HG03469 (cell line): ENCODE results near the gene MTOR.
"Not testable (repeated sequence)": the region's sequence is repeated elsewhere in the genome, so short reads cannot be mapped to it uniquely, and the experiment has no call there.

Source experiments
- ATAC-seq: cut with Tn5 transposase; IDR thresholded peaks from one replicate; pipeline ENCODE4 v1.9.1; 2021; ENCODE audit warnings: mild to moderate bottlenecking, moderate library complexity, moderate number of reproducible peaks; ENCODE audit not compliant: unreplicated experiment

MTOR gene

GRCh38 chr1:11281518-11282331 is 19.4 kb upstream of the MTOR start:
- ATAC-seq, result no peak

- no peak for ATAC-seq
Observed at GRCh38 chr1:11280719-11281376, 18.5 kb upstream of the MTOR start.

- ATAC-seq, result no peak
Observed at GRCh38 chr1:11279630-11280029, 17.3 kb upstream of the MTOR start.

GRCh38 chr1:11279152-11279551 is 16.8 kb upstream of the MTOR start:
- no peak for ATAC-seq

GRCh38 chr1:11273595-11274234 is 11.4 kb upstream of the MTOR start:
- ATAC-seq, result no peak

GRCh38 chr1:11272832-11273594 is 10.7 kb upstream of the MTOR start, which contains the start of gene UBIAD1:
Gene UBIAD1, plus strand, starts transcription at chr1:11273198. Its CDS starts 334 bp downstream, at chr1:11273532.
- peak; percentile 63 for ATAC-seq

- ATAC-seq, result no peak
Observed at GRCh38 chr1:11272544-11272831, 10.1 kb upstream of the MTOR start.

GRCh38 chr1:11267350-11268337 is 5.3 kb upstream of the MTOR start:
- ATAC-seq, result not testable (repeated sequence)

GRCh38 chr1:11266268-11267074 is 4.1 kb upstream of the MTOR start:
- no peak for ATAC-seq

GRCh38 chr1:11256299-11256698 is 6.1 kb downstream of the MTOR start:
- ATAC-seq, result no peak

GRCh38 chr1:11253226-11253625 is 9.1 kb downstream of the MTOR start:
- no peak for ATAC-seq

- ATAC-seq, result no peak
Observed at GRCh38 chr1:11252538-11252937, 9.8 kb downstream of the MTOR start.

- ATAC-seq, result no peak
Observed at GRCh38 chr1:11248169-11248568, 14.2 kb downstream of the MTOR start.

GRCh38 chr1:11245904-11246719 is 16.2 kb downstream of the MTOR start:
- ATAC-seq, result no peak

GRCh38 chr1:11245248-11245647 is 17.1 kb downstream of the MTOR start:
- ATAC-seq, result no peak

- ATAC-seq, result no peak
Observed at GRCh38 chr1:11238311-11238710, 24.0 kb downstream of the MTOR start.

GRCh38 chr1:11237356-11237755 is 25.0 kb downstream of the MTOR start:
- ATAC-seq, result no peak

GRCh38 chr1:11233208-11233607 is 29.1 kb downstream of the MTOR start:
- no peak for ATAC-seq
